HG03571 (cell line): ENCODE data around the gene RERE.

ENCODE experiments used
- ATAC-seq: cut with Tn5 transposase; IDR thresholded peaks from one replicate; pipeline ENCODE4 v1.9.1; 2021; ENCODE audit not compliant: unreplicated experiment

Gene RERE

DNA sequence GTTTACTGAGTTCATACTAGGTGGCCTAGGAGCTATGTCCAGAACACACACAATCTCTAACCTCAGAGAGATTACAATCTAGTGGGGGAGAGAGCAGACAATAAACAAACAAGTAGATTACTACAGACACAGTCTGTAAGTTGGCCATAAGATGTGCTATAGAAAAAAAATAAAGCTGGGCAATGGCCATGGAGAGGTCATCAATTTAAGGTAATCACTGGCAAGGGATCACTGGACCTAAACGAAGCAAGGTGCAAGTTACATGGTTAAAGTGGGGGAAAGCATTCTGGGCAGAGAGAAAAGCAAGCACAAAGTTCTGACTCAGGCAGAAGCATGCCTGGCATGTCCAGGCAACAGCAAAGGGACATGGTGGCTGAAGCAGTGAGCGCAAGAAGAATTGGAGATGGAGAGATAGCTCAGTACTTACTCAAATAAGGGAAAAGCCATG lies 147.0 kb downstream of the RERE start:
- ATAC-seq: no peak

DNA sequence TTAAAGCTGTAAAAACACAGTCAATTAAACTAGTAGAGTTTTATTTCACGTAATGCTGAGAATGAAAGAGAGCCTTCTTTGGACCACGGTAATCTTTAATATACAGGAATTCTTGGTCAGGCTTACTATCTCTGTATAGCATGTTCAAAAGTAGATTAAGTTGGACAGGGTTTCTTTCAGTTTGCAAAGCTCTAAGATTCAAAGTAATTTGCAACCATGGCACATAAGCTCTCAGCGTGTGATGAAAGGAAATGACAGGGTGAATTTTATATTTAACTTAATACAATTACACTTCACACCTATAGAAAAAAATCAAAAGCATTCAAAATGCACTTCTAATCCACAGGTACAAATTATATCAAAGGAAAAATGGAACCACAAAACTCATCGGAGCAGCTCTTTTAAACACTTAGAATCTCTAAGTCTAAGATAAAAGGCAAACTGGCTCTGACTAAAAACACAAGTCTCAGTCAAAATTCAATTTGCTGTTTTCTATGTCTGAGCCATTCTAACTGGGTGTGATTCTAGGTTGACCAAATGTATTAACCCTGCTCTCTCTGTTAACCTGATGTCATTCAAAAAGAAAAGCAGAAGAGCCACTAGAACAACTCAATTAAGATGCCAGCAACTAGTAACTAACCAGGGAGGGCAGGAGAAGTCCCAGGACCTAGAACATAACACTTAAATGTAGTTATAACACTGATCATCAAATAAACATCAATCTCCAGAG lies 147.7 kb downstream of the RERE start:
- ATAC-seq: no peak

DNA sequence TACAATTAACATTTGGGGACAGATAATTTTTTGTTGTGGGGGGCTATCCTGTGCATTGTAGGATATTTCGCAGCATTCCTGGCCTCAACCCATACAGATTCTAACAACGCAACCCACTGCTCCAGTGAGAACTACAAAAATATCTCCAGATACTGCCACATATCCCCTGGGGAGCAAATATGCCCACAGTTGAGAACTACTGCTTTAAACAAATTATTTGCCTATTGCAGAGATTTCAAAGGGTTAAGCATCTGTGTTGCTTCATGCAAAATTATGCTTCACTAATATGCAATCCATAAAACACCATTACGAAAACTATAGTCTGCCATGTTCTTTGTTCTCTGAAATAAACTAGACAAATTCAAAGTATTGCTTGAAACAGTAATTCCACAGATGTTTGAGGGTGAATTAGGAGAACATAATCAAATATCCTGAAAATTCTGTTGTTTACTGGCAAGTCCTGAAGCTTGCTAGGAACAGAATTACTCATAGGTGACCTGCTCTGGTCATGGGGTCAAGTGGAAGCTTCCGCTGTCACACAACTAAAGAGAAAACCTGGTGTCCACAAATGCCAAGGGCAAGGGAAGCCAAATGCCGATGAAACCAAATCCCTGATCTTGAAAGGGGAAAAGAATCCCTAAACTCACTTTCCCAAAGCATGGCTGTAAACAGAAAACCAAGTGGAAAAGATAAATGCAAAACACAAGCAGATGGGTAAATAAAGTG lies 149.4 kb downstream of the RERE start:
- no peak for ATAC-seq

DNA sequence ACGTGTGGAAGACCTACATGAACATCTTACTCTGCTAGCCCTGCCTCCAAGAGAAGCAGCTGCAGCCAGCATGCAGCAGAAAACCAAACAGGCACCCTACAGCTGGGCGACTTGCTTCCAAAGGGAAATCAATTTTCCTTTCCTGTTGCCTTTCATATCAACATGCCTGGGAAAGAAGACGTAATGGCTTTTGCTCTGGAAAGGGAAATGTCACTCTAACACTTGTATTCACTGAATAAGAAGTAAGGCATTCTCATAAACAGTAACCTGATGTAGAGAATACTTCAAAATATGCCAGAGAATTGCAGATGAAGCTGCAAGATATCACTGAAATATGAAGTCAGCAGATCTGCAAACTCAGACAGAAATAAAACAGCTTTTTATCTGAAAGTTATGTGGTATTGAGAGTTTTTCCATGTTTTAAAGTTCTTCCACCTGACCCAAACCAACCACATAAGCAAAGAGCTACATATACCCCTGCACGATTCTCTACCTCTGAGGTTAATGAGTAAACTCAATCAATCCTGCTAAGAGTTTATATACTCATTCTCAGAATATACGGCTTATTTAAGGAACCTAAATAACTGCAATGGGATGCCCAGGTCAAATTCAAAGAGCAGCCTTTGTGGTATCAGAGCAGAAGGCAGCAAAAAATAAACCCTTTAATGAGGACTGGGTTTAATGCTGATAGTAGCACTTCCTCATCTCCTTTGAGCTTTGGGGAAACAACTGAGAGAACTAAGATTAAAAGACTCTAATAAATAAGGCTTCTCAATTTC lies 150.9 kb downstream of the RERE start:
- ATAC-seq: no peak

DNA sequence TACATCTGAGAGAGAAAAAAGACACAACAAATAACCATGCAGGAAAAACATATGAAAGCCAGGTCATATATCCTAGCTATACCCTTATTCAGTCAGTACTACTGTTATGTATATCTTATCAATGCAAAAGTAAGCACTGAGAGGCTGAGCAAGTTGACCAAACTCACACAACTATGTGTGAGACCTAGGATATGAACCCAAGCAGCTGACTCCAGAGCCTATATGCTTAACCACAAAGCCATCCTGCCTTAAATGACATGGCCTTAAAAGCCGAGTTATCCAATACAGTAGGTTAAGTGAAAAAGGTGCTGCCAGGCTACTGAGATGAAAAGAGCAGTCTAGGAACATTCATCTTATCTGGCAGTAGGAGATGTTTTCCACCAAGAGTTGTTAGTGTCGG lies 151.6 kb downstream of the RERE start:
- no peak for ATAC-seq

DNA sequence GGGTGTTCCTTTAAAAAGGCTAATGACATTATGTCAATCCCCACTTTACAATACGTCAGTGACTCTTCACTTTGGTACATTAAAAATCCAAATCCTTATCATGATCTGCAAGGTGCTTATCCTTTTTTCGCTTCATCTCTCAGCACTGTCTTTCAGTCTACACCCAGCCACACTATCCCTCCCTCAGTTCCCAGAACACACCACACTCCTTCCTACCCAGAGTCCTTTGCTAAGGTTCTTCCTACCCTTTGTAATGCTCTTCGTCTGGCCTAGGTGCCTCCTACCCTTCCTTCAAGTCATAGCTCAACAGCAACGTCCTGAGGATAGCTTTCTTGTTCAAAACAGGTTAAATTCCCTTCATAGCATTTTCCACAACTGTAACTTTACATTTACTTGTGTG lies 152.6 kb downstream of the RERE start:
- no peak for ATAC-seq

DNA sequence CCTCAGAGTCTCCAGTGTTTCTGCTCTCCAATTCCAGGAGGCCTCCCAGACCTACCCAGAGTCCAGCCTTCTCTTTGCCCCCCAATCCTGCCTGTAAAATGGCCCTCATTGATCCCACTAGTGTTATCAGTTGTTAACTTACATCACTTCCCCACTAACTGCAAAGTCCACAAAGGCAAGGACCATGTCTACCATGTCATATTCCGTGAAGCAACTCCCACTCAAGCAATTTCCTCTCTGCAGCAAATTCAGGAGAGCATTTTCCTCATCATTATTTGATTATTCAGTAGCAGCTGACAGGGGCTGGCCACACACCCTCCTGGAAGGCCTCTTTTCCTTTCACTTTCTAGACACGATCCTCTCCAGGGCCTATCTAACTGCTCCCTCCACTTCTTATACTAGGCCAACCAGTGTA lies 153.5 kb downstream of the RERE start:
- ATAC-seq: no peak

DNA sequence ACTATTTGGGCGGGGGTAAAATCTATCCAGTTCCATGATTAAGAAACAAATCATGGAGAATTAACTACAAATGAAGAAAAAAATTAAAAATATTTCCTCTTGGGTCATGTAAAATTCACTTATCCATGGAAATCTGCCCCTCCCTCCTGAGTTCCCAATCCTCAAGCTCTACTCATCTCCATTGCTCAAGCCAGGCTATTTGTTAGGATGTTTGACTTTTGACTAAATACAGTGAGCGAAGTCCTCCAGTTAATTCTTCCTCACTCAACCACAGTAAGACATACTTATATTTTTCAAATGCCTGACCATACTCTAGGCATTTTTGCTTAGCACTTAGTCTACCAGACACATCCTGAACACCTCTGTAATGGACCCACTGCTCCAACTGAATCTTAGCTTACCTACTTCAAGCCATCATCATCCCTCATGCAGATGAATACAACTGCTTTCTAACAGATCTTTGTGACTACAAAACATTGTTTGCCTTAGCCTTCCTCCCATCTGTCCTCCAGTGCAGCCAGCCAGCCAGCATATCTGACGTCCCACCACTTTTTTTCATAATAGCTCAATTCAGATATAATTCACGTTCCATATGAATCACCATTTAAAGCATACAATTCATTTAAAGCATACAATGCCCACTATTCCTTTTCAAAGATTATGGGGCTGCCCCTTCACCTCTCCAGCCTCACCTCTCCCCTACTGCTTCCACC lies 154.2 kb downstream of the RERE start:
- no peak for ATAC-seq

DNA sequence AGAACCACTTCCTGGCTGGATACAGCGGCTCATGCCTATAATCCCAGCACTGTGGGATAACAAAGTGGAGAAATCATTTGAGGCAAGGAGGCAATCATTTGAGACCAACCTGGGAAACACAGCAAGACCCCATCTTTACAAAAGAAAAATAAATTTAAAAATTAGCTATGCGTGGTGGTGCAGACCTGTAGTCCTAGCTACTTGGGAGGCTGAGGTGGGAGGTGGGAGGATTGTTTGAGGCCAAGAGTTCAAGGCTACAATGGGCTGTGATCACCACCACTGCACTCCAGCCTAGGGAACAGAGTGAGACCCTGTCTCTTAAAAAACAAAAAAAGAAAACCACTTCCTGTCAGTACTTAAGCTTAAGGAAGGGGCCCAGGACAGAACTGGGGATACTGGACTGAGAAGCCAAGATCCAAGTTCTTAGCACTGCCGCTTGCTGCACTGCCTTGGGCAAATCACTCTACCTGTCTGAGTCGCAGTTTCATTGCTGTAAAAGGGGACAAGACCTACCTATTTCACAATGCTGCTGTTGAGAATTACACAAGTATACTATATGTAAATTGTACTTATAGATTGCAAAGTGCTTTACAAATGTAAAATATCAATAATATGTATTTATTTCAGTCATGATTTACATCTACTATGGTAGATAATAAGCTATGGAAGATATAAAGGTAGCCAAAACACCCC lies 154.9 kb downstream of the RERE start:
- ATAC-seq: no peak

DNA sequence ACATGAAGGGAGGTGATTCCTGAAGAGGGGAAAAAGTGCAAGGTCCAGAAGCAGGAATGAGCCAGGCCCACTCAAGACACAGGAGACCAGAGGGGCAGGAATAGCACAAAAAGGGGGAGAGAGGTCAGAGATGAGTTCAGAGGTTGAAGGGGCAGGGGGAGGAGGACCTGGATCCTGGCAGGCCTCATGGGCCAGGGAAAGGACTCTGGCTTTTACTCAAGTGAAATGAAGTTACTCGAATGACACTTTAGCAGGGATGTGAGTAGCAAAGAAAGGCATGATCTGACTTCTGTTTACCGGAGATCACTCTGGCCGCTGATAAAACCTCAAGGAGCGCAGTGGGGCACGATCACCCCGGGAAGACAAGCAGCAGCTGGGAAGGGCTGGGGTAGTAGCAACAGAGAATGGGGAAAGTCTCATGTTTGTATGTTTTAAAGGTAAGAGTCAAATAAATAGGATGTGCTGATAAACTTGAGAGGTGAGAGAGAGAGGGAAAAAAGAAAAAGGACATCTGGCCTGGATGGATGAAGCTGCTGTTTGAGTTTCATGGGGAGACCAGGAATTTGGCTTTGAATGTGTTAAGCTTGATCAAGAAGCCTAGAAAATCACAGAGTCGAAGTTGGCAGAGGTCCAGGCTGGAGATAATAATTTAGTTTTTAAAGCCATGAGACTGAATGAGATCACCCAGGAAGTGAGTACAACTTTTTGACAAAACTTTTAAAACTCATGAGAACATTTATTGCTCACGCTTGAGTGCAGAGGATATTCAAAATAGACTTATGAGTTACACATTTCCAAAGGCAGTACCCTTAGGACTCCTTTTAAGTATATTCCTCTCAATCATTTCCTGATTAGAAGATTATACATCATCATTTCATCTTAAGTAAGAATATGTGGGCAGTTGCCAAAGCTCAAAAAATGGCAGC lies 156.0 kb downstream of the RERE start:
- no peak for ATAC-seq

DNA sequence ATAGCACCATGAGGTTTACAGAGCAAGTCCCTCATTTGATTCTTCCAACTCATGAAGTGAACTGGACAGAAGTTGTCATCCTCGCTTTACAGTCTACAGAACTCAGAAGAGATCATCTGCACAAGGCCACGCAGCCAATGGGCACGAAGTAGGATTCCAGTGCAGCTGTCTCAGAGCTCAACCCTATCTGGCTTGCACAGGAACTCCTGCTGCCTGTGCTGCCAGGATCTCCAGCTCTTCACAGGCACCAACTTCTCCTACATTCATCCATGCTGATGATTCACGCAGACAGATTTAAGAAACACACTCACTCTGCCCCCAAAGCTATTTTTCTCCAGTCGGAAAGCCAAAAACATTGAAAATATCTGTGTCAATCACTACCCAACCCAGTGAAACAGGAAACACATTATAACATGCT lies 157.0 kb downstream of the RERE start:
- no peak for ATAC-seq

DNA sequence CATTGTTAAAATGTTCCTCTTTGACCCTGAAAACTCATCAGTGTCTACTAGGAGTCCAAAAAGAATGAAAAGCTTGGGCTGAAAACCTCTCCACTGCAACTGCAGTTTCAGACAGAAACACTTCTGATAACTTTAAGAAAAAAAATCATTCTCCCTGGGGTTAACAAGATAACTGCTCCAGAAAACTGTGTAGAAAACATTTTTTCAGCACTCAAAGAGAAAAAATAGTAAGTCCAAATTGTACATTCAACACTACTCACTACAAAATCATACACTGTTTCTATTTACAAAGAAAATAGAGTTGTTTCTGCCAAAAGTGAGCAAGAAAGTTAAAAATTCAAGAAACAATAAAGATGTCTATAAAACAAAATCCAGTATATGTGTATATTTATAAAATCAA lies 157.8 kb downstream of the RERE start:
- no peak for ATAC-seq

DNA sequence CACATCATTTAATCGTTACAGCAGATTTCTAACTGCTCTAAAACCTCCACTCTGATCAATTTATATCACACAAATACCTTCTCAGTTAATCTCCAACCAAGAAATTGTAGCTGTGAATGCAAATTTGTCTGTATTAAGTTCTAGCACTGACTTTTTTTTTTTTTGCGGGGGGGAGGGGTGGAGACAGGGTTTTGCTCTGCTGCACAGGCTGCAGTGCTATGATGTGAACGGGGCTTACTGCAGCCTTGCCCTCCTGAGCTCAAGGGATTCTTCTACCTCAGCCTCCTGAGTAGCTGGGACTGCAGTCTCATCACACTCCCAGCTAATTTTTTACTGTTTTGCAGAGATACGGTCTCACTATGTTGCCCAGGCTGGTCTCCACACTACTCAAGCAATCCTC lies 163.6 kb downstream of the RERE start:
- no peak for ATAC-seq

DNA sequence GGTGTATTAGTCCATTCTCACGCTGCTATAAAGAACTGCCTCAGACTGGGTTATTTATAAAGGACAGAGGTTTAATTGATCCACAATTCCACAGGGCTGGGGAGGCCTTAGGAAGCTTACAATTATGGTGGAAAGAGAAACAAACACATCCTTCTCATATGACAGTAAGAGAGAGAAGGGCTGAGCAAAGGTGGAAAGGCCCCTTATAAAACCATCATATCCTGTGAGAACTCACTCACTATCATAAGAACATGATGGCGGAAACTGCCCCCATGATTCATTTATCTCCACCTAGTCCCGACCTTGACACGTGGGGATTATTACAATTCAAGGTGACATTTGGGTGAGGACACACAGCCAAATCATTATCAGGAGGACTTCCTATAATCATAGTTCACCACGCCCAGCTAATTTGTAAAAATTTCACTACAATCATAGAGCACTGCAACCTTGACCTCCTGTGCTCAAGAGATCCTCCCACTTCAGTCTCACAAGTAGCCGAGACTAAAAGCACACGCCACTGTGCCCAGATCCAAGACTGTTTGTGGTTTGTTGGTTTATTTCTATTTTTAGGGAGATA lies 164.9 kb downstream of the RERE start:
- no peak for ATAC-seq

DNA sequence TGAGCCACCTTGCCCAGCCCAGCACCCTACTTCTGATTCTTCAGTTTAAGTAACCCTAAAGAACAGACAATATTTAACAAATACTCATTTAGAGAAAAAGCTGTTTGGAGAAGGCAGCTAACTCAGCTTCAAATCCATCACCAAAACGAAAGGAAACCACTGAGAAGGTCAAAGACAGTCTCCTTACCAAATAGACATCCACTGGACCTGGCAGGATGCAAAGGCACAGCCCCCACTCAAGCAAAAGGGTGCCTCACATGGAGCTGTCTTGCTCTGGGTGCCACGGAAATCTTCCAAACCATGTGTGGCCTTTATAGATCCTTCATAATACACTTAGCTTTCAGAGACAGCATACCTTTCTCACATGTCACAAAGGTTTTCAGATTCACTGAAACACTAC lies 165.5 kb downstream of the RERE start:
- no peak for ATAC-seq

DNA sequence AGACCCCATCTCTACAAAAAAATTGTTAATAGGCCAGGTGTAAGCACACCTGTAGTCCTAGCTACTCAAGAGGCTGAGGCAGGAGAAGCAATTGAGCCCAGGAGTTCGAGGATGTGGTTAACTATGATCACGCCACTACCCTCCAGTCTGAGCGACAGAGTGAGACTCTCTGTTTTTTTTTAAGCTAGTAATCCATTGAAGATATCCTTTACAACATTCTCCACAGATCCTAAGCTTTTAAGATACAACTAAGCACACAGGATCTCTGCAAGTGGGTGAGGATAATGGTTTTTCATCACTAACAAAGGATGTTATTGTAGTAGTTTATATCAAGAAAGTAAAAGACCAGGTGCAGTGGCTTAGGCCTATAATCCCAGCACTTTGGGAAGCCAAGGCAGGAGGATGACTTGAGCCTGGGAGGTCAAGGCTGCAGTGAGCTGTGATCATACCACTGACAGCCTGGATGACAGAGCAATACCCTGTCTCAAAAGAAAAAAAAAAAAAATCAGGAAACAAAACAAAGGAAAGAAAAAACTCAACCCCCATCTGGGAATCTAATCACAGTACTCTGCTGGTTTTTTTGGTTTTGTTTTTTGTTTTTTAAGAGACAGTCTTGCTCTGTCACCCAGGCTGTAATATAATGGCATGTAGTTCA lies 166.1 kb downstream of the RERE start:
- ATAC-seq: no peak

DNA sequence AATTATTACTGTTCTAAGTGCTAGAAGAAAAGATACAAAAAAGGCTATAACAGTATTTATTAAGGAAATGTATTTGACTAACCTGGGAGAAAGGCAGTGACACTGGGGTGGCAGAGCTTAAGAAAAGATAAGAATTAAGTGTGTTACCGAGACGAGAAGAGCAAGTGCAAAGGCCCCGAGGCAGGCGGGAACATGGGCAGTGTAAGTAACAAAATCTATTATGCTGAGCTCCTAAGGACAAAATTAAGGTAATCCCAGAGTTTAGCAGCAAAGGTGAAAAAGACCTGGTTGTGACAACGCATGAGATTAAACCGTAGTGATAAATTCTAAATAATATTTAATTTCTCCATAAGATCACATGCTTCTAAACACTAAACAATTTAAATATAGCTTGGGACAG lies 167.6 kb downstream of the RERE start:
- ATAC-seq: no peak

DNA sequence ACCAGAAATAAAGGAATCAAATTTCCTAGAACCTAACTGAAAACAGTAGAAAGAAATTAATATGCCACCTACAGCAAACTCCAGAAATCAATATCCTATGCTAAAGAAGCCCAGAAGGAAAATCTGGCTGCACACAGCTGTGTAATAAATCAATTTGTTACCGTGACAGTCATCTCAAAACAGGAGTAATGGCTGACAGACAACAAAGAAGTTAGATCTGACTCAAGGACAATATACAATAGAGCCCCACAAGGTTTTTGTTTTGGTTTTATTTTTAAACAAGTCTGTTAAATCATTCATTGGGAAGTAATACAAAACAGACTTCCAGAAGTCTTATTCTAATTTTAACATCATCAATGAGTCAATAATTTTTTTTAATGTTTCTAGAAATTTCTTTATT lies 168.4 kb downstream of the RERE start:
- no peak for ATAC-seq

DNA sequence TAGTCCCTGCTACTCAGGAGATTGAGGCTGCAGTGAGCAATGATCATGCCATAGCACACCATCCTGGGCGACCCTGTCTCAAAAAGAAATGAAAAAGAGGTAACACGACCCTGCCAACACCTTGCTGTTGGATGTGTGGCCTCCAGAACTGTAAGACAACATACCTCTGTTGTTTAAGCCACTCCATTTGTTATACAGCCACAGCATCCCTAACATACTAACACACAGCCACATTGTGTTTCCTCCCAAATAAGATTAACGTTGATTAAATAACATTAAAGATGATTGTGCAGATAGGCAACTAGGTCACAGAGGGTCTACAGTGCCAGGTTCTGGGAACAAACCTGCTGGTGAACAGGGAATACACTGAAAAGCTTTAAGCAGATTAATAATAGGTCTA lies 170.4 kb downstream of the RERE start:
- ATAC-seq: no peak
